ENCODE results near the gene CDK14. TPM values are rescaled to one million over a fixed set of nuclear protein-coding genes. Genes with fewer than 3 reads are reported as not detected.
"Not testable (repeated sequence)": the region's sequence is repeated elsewhere in the genome, so short reads cannot be mapped to it uniquely, and the experiment has no call there.

Gene CDK14
- total and polyA plus RNA-seq, 2 donors (not counting 3 experiments of a cell fraction or from before 2014, with no cell fraction given) = 5.5 to 34.2 TPM

- dilution Hi-C loops (cut with MboI; ENCODE audit: extremely low pct_ligation_motif_present, low sequenced_read_pairs) (no loop called here), intact Hi-C loops (cut with micrococcal nuclease) (no loop called here)
- no peaks in the 10 kb centered on the region for H3K27me3 ChIP-seq (ENCODE audit: control insufficient read depth in 2 of 2, insufficient read depth in 2 of 2, low read length in 2 of 2)
- H3K36me3 ChIP-seq (ENCODE audit: control insufficient read depth in 2 of 2, extremely low read depth in 1 of 2, insufficient read depth in 2 of 2, low read length in 2 of 2) = no peaks in the 10 kb centered on the region
- ChIA-PET CTCF (no interaction called here), POLR2A (no interaction called here)
- H3K9me1 ChIP-seq (replicated peaks; ENCODE audit: control insufficient read depth, extremely low read depth, insufficient read depth, low read length) = no peaks in the 10 kb centered on the region
- no peak overlapping the region for H3K27ac ChIP-seq (ENCODE audit: insufficient read depth, low read depth, low read length)
- no peak overlapping the region for H2AFZ ChIP-seq (ENCODE audit: low read depth, low read length)
- no peaks in the 10 kb centered on the region for H3K4me1 ChIP-seq (ENCODE audit: control insufficient read depth, extremely low read depth, insufficient read depth, low read length)
- no peak overlapping the region for H3K9ac ChIP-seq (replicated peaks; ENCODE audit: extremely low read depth, insufficient read depth, low read length)
- H3K4me2 ChIP-seq (ENCODE audit: insufficient read depth, low read length) = no peak overlapping the region
- H3K79me2 ChIP-seq (ENCODE audit: control insufficient read depth, insufficient read depth, low read length) = no peaks in the 10 kb centered on the region
- no peaks in the 10 kb centered on the region for H3K9me3 ChIP-seq (replicated peaks; ENCODE audit: control insufficient read depth, insufficient read depth, low read length)
- FAIRE-seq = no peak
- DNase-seq (ENCODE audit: low read depth, low spot score) = no peak
- no TSS peak for BruUV-seq (replicated peaks)
- TF ChIP-seq, protein P1, sequence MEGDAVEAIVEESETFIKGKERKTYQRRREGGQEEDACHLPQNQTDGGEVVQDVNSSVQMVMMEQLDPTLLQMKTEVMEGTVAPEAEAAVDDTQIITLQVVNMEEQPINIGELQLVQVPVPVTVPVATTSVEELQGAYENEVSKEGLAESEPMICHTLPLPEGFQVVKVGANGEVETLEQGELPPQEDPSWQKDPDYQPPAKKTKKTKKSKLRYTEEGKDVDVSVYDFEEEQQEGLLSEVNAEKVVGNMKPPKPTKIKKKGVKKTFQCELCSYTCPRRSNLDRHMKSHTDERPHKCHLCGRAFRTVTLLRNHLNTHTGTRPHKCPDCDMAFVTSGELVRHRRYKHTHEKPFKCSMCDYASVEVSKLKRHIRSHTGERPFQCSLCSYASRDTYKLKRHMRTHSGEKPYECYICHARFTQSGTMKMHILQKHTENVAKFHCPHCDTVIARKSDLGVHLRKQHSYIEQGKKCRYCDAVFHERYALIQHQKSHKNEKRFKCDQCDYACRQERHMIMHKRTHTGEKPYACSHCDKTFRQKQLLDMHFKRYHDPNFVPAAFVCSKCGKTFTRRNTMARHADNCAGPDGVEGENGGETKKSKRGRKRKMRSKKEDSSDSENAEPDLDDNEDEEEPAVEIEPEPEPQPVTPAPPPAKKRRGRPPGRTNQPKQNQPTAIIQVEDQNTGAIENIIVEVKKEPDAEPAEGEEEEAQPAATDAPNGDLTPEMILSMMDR (IDR thresholded peaks at IDR 0.05; ENCODE audit: extremely low read depth in 1 of 2, insufficient read depth in 1 of 2, low read depth in 1 of 2, low read length in 2 of 2) = no peak
- TF ChIP-seq JUN (IDR thresholded peaks at IDR 0.05; ENCODE audit: borderline replicate concordance, insufficient read depth, insufficient read length, low read depth) (no peak), POLR2AphosphoS5 (IDR thresholded peaks at IDR 0.05; ENCODE audit: insufficient read depth, low read depth, low read length) (no peak), EZH2 (IDR thresholded peaks at IDR 0.05; ENCODE audit: borderline replicate concordance, low read depth, low read length, severe bottlenecking) (no peak), MAX (IDR thresholded peaks at IDR 0.05; ENCODE audit: insufficient read depth, insufficient read length) (no peak)
- no peaks in the 10 kb centered on the region for H4K20me1 ChIP-seq (replicated peaks; ENCODE audit: control insufficient read depth, extremely low read depth, insufficient read depth, low read length)
- no peak overlapping the region for H3K4me3 ChIP-seq (replicated peaks in 1 of 3; ENCODE audit: insufficient read depth in 1 of 3, low read depth in 1 of 3, low read length in 3 of 3)
Observed at GRCh38 chr7:90791596-90791995, 195.5 kb downstream of the CDK14 start.

GRCh38 chr7:90792301-90792700 is 196.2 kb downstream of the CDK14 start:
- POLR2A ChIA-PET = no interaction called here
- intact Hi-C loops (cut with micrococcal nuclease) = no loop called here

DNA sequence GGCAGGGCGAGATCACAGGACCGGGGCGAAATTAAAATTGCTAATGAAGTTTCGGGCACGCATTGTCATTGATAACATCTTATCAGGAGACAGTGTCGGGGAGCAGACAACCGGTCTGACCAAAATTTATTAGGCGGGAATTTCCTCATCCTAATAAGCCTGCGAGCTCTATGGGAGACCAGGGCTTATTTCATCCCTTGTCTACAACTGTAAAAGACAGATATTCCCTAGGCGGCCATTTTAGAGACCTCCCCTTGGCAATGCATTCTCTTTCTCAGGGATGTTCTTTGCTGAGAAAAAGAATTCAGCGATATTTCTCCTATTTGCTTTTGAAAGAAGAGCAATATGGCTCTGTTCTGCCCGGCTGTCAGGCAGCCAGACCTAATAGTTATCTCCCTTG is 198.1 kb downstream of the CDK14 start:
- H3K4me3 ChIP-seq (replicated peaks in 1 of 3; ENCODE audit: insufficient read depth in 1 of 3, low read depth in 1 of 3, low read length in 3 of 3); intact Hi-C loops (cut with micrococcal nuclease); CTCF ChIA-PET; POLR2A ChIA-PET; H3K4me2 ChIP-seq (ENCODE audit: insufficient read depth, low read length); H3K4me1 ChIP-seq (ENCODE audit: control insufficient read depth, extremely low read depth, insufficient read depth, low read length); dilution Hi-C loops (cut with MboI; ENCODE audit: extremely low pct_ligation_motif_present, low sequenced_read_pairs); H3K27me3 ChIP-seq (ENCODE audit: control insufficient read depth in 2 of 2, insufficient read depth in 2 of 2, low read length in 2 of 2); H3K9me3 ChIP-seq (replicated peaks; ENCODE audit: control insufficient read depth, insufficient read depth, low read length); H2AFZ ChIP-seq (ENCODE audit: low read depth, low read length); DNase-seq (ENCODE audit: low read depth, low spot score); BruUV-seq (replicated peaks); H3K9me1 ChIP-seq (replicated peaks; ENCODE audit: control insufficient read depth, extremely low read depth, insufficient read depth, low read length); H4K20me1 ChIP-seq (replicated peaks; ENCODE audit: control insufficient read depth, extremely low read depth, insufficient read depth, low read length); H3K27ac ChIP-seq (ENCODE audit: insufficient read depth, low read depth, low read length); H3K36me3 ChIP-seq (ENCODE audit: control insufficient read depth in 2 of 2, extremely low read depth in 1 of 2, insufficient read depth in 2 of 2, low read length in 2 of 2); H3K9ac ChIP-seq (replicated peaks; ENCODE audit: extremely low read depth, insufficient read depth, low read length); H3K79me2 ChIP-seq (ENCODE audit: control insufficient read depth, insufficient read depth, low read length); FAIRE-seq: not testable (repeated sequence)

More at GRCh38 chr7:90792301-90792700, 196.2 kb downstream of the CDK14 start:
- Histone ChIP-seq H3K4me2 (ENCODE audit: insufficient read depth, low read length) (no peak overlapping the region), H3K9ac (replicated peaks; ENCODE audit: extremely low read depth, insufficient read depth, low read length) (no peak overlapping the region), H3K9me3 (replicated peaks; ENCODE audit: control insufficient read depth, insufficient read depth, low read length) (no peaks in the 10 kb centered on the region), H3K36me3 (ENCODE audit: control insufficient read depth in 2 of 2, extremely low read depth in 1 of 2, insufficient read depth in 2 of 2, low read length in 2 of 2) (no peaks in the 10 kb centered on the region), H3K79me2 (ENCODE audit: control insufficient read depth, insufficient read depth, low read length) (no peaks in the 10 kb centered on the region), H4K20me1 (replicated peaks; ENCODE audit: control insufficient read depth, extremely low read depth, insufficient read depth, low read length) (no peaks in the 10 kb centered on the region), H2AFZ (ENCODE audit: low read depth, low read length) (no peak overlapping the region), H3K27me3 (ENCODE audit: control insufficient read depth in 2 of 2, insufficient read depth in 2 of 2, low read length in 2 of 2) (no peaks in the 10 kb centered on the region), H3K9me1 (replicated peaks; ENCODE audit: control insufficient read depth, extremely low read depth, insufficient read depth, low read length) (no peaks in the 10 kb centered on the region), H3K27ac (ENCODE audit: insufficient read depth, low read depth, low read length) (no peak overlapping the region), H3K4me3 (replicated peaks in 1 of 3; ENCODE audit: insufficient read depth in 1 of 3, low read depth in 1 of 3, low read length in 3 of 3) (no peak overlapping the region), H3K4me1 (ENCODE audit: control insufficient read depth, extremely low read depth, insufficient read depth, low read length) (no peaks in the 10 kb centered on the region)
- dilution Hi-C loops (cut with MboI; ENCODE audit: extremely low pct_ligation_motif_present, low sequenced_read_pairs) = no loop called here
- BruUV-seq (replicated peaks) = no TSS peak
- CTCF ChIA-PET = no interaction called here
- no peak for FAIRE-seq
- TF ChIP-seq MYC (IDR thresholded peaks at IDR 0.05; ENCODE audit: low read depth, low read length) = no peak
- no peak for DNase-seq (ENCODE audit: low read depth, low spot score)
